ENCODE measurements around the gene GTF2A1.
A peak's percentile ranks its signal among the peaks of the same experiment; 100 is the strongest.
"Not testable (repeated sequence)": the region's sequence is repeated elsewhere in the genome, so short reads cannot be mapped to it uniquely, and the experiment has no call there.

The GTF2A1 gene

GRCh38 chr14:81220830-81221578 is at the start of gene GTF2A1:
GTF2A1 (minus strand) TSS chr14:81220959; CDS start chr14:81220518, 441 bp downstream.
- DNase-seq: peak; percentile 96

- DNase-seq: no peak
Observed at GRCh38 chr14:81269979-81270375, 49.2 kb upstream of the GTF2A1 start.

- DNase-seq: peak; percentile 60
Observed at GRCh38 chr14:81269100-81269978, 48.6 kb upstream of the GTF2A1 start.

GRCh38 chr14:81268016-81268416 is 47.3 kb upstream of the GTF2A1 start:
- DNase-seq: peak; percentile 16

GRCh38 chr14:81265636-81266169 is 44.9 kb upstream of the GTF2A1 start:
- DNase-seq: no peak

GRCh38 chr14:81264671-81265070 is 43.9 kb upstream of the GTF2A1 start:
- DNase-seq: no peak

GRCh38 chr14:81263777-81264410 is 43.1 kb upstream of the GTF2A1 start:
- DNase-seq: no peak

GRCh38 chr14:81261176-81261575 is 40.4 kb upstream of the GTF2A1 start:
- peak; percentile 5 for DNase-seq

- DNase-seq: no peak
Observed at GRCh38 chr14:81260732-81261131, 40.0 kb upstream of the GTF2A1 start.

- no peak for DNase-seq
Observed at GRCh38 chr14:81256289-81256960, 35.7 kb upstream of the GTF2A1 start.

- no peak for DNase-seq
Observed at GRCh38 chr14:81252278-81252677, 31.5 kb upstream of the GTF2A1 start.

GRCh38 chr14:81247271-81247766 is 26.6 kb upstream of the GTF2A1 start:
- peak; percentile 84 for DNase-seq

GRCh38 chr14:81246461-81247270 is 25.9 kb upstream of the GTF2A1 start:
- peak; percentile 68 for DNase-seq

GRCh38 chr14:81245771-81246170 is 25.0 kb upstream of the GTF2A1 start:
- no peak for DNase-seq

GRCh38 chr14:81244431-81244830 is 23.7 kb upstream of the GTF2A1 start:
- not testable (repeated sequence) for DNase-seq

GRCh38 chr14:81243499-81243898 is 22.7 kb upstream of the GTF2A1 start:
- no peak for DNase-seq

GRCh38 chr14:81236849-81237248 is 16.1 kb upstream of the GTF2A1 start:
- not testable (repeated sequence) for DNase-seq

GRCh38 chr14:81236138-81236537 is 15.4 kb upstream of the GTF2A1 start:
- DNase-seq: no peak

GRCh38 chr14:81235096-81235495 is 14.3 kb upstream of the GTF2A1 start:
- no peak for DNase-seq

GRCh38 chr14:81234278-81234677 is 13.5 kb upstream of the GTF2A1 start:
- DNase-seq: peak; percentile 24

- DNase-seq: no peak
Observed at GRCh38 chr14:81233615-81234014, 12.9 kb upstream of the GTF2A1 start.

Data from EL (cell line).